HG03460 (cell line): ENCODE measurements around the gene GNAS.
A peak's percentile ranks its signal among the peaks of the same experiment; 100 is the strongest.

Experiments used
- ATAC-seq: cut with Tn5 transposase; IDR thresholded peaks from one replicate; pipeline ENCODE4 v1.9.1; 2021; ENCODE audit not compliant: unreplicated experiment

Gene GNAS

GRCh38 chr20:58878399-58878798, 25.9 kb downstream of the GNAS start:
- ATAC-seq: no peak

DNA sequence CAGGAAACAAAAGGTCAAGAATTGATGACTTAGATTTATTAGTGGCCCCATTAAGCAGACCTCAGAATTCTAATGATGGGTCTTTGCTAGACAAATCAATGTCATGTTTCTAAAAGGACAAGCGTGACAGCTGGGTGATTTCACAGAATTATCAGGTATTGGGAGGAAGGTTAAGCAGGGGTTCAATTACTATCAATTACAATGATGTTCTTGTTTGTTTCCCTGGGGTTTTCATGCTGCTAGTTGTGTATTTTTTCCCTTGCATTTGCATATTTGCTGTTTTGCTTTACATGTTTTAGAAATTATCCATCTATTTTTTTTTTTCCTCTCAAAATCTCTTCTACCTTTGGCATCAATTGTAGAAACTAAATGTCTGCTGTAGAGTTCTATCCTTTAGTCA, 27.9 kb downstream of the GNAS start:
- no peak for ATAC-seq

GRCh38 chr20:58880994-58881752, 28.7 kb downstream of the GNAS start:
- no peak for ATAC-seq

- no peak for ATAC-seq
Observed at GRCh38 chr20:58882704-58883089, 30.2 kb downstream of the GNAS start.

- no peak for ATAC-seq
Observed at GRCh38 chr20:58883241-58883691, 30.8 kb downstream of the GNAS start.

- no peak for ATAC-seq
Observed at GRCh38 chr20:58884966-58885365, 32.5 kb downstream of the GNAS start.

DNA sequence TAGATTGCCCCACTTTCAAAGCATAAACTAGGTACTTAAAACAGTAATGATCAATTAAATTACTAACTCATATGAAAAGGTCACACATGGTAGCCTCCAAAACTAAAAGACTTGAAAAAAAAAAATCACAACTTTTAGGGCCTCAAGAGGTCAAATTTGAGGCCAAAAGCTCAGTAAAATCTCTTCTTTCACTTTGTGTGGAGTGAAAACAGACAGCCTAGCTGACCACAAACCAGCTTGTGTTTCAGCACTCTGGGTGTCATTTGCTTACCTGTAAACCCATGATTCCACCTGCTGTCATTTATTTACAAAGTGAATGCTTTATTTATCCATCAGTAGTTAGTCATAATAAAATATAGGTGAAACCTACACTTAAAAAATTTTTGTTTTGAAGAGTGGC, 34.0 kb downstream of the GNAS start:
- ATAC-seq: no peak

DNA sequence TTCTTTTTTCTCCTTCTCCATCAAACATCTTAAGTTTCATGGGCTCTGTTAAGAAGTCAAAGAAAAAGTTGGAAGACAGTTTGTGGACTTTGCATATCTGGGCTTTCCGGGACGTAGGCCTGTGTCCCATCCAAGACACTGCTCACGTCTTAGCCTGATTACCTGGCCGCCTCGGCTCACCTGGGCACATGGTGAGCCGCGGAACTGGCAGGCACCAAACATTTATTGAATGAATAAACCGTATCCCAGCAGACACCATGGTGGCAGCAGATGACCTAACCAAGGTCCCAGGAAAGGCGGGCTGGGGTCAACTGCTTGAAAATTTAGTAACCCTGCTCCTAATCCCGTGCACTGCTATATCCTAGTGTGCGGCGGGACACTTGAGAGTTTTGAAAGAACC, 35.6 kb downstream of the GNAS start:
- no peak for ATAC-seq

- ATAC-seq: peak; percentile 36
Observed at GRCh38 chr20:58888521-58889333, 36.2 kb downstream of the GNAS start.

DNA sequence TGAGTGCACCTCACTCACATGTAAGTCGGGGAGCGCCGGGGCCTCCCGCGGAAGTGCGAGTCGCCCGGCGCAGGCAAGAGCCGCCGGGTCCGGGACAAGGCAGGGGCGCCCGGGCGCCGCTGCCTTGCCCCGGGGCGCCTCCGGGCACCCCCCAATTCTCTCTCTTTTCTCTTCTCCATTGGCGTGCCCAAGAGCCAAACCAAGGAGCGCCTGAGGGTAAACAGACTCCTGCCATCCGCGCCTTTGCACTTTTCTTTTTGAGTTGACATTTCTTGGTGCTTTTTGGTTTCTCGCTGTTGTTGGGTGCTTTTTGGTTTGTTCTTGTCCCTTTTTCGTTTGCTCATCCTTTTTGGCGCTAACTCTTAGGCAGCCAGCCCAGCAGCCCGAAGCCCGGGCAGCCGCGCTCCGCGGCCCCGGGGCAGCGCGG, 36.8 kb downstream of the GNAS start:
- no peak for ATAC-seq

- ATAC-seq: no peak
Observed at GRCh38 chr20:58889798-58890517, 37.4 kb downstream of the GNAS start.

GRCh38 chr20:58890518-58891085, 38.1 kb downstream of the GNAS start:
- ATAC-seq: peak; percentile 20

DNA sequence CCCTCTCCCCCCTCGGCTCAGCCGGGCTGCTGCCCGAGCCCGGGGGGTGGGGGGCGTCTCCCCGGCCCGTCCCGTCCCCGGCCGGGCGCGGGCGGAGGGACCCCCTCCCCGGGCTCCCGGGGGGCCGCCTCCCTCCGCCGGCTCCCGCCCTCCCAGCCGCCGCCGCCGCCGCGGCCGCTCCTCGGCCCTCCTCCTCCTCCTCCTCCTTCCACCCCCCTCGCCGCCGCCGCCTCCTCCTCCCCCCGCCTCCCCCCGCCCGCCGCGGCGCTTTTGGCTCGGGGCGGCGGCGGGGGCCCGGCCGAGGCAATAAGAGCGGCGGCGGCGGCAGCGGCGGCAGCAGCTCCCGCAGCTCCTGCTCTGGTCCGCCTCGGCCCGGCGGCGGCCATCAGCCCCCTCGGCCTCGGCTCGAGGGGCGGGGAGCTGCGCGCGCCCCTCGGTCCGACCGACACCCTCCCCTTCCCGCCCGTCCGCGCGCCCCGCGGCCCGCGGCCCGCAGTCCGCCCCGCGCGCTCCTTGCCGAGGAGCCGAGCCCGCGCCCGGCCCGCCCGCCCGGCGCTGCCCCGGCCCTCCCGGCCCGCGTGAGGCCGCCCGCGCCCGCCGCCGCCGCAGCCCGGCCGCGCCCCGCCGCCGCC, 38.7 kb downstream of the GNAS start:
- ATAC-seq: peak; percentile 13

- ATAC-seq: no peak
Observed at GRCh38 chr20:58891718-58892140, 39.2 kb downstream of the GNAS start.

DNA sequence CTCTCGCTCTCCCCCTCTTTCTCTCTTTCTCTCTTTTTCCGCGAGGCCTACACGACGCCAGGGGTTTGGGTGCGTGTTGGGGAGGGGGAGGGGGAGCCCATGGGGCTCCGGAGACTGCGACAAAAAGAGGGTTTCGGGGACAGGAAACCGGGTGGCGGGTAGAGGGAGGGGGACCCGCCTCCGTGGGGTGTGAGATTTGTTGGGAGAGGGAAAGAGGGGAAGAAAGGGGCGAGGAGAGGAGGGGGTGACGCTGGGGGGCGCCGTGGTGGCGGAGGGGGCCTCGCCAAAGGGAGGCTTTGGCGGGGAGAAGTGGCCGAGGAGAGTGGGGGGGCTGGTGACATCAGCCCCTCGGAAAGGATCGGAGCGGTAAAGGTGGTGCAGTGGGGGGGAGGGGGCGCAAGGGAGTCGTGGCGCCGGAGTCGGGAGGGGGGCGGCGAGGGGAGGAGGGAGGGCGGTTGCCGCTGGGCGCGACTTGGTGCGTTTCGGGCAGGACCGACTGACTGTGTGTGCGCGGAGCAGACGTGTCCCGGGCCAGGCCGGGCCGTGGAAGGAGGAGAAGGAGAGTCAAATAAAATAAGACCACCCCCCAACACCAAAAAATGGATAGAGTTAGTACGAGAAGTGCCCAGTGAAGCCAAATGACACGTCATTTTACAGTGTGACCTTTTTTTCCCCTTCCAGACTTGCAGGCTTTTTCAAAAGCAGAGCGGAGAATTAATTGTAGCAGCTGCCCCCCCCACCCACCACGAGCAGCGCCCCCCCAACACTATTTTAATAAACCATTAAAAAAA, 39.8 kb downstream of the GNAS start:
- ATAC-seq: no peak

DNA sequence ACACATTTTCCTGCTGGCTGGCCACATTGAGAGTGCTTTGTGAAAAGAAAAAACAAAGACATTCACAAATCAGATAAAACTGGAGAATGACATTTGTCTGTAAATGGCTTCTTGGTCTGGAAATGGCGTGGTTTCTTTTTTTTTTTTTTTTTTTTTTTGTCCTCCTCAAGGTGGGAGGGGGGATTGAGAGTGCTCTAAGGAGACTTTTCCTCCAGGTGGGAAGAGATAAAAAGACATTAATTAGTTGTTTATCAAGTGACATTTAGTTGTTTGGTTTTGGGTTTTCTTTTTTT, 40.4 kb downstream of the GNAS start:
- no peak for ATAC-seq

DNA sequence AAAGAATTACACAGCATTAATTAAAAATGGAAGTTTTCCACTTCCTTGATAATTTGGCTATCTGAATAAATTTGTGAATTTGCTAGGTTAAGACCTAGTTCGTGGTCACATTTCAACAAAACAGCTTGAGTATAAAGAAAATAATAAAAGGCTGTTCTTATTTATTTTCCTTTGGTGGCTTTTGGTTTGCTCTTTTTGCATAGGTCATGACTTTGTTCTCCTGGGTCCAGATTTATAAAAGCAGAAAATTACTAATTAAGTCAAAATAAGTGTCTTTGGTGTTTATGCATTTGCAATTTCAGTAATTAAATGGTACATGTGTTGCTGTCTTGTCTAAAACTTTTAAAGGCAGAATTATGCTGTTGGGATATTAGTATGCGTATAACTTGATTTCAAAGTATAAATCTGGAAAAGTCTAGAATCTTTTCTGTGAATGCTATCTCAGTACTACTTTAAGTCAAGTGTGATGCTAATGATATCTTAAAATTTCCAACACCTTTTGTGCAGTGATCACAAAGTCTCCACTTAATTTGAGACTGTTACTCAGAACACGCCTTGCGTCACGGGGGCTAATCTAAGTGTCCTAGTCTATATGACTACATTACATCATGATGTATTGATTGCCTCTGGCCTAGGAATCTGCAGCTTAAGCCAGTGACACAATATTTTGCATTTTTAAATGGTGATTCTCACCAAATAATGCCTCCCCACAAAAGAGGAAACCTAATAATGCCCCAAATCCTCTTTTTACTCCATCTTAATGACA, 41.0 kb downstream of the GNAS start:
- ATAC-seq: no peak

GRCh38 chr20:58894652-58895447, 42.3 kb downstream of the GNAS start:
- ATAC-seq: no peak
